Lung microvascular endothelial cell (primary cell): ENCODE results near the gene METTL9. TPM values are rescaled to one million over a fixed set of nuclear protein-coding genes. Genes with fewer than 3 reads are reported as not detected.
"Not testable (repeated sequence)": the region's sequence is repeated elsewhere in the genome, so short reads cannot be mapped to it uniquely, and the experiment has no call there.

Experiments used
- DNase-seq, 2 donors: peaks; one replicate each; pipeline versions ENCODE4 v3.0.0 to v3.0.0-alpha.2; 2010; ENCODE audit warnings: low read depth in 2 of 2
- total RNA-seq: library from RNA; depleted of rRNA; stranded (reverse); fragments of >200 nt; gene quantifications from 2 replicates; pipeline ENCODE4 v1.2.1, GENCODE V29; 2014

The METTL9 gene
- total RNA-seq, 1 donor from 2014 or later: 184 TPM

- not testable (repeated sequence) for DNase-seq
These were observed 36.3 kb downstream of the METTL9 start for GRCh38 chr16:21635694-21636093.

GRCh38 chr16:21637032-21637968 is 37.9 kb downstream of the METTL9 start:
- DNase-seq: no peak

DNA sequence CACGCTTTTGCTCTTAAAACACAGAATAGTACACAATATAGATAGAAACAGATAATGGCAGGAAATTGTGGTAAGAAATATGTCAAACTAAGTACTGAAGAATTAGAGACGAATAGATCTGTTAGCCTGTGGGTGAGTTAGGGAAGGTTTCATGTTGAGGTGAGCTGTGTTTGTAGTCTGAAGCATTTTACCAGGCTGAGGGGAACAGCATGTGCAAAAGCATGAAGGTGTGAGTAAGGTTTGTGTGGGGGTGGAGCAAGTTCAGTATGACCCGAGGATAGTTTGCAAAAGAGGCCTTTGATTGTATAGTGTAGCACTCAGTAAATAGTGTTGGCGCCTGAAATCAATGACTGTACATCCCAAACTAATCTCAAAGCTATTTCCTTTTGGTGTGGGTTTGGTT is 39.2 kb downstream of the METTL9 start:
- DNase-seq: peak in 1 of 2 donors; percentile 50

DNA sequence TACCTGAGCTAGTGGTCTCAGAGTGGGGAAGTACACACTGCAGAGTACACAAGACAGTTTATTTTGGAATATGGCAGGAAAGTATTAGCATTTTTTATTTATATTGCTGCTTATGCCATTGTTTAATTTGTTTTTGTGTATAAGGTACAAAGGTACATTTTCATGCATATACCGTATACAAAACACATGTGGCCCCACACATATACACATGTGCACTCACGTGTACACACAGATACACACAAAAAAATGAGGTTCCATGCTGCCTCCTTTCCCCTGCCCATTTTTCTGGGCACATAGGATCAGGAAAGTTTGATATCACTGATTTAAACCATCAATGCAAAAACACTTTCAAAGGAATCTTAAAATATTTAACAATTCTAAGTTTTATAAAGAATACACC is 40.1 kb downstream of the METTL9 start:
- no peak for DNase-seq

DNA sequence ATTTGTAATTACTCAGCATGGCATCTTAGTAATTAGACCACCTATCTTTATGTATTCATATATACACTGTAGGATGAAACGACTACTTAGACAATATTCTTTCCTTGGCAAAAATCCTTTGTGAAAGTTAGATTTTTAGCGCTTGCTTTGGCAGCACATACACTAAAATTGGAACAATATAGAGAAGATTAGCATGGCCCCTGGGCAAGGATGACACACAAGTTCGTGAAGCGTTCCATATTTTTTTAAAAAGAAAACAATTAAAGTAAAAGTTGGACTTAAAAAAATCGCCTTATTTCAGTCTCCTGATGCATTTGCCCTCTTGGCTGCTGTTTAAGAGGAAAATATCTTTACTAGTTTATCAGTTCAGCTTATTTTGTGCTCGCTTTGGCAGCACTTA is 42.5 kb downstream of the METTL9 start:
- no peak for DNase-seq

- no peak for DNase-seq
These were observed 43.5 kb downstream of the METTL9 start for GRCh38 chr16:21642861-21643260.

DNA sequence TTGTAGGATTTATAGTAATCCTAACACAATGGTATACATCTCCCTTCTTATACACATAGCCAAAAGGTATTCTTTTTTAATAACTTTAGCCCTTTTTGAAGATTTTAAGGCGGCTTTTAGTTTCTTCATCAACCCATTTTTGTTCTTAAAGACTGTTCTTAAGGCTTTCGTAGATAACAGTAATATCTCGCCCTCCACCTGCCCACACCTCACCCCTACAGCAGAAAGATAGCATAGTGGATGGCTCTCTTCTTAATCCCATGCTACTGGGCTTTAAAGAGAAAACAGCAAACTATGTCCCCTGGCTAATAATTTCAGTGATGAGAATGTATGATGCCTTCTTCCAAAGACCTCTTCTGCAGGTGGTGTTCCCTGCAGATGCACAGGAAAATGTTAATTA is 44.4 kb downstream of the METTL9 start:
- no peak for DNase-seq

DNA sequence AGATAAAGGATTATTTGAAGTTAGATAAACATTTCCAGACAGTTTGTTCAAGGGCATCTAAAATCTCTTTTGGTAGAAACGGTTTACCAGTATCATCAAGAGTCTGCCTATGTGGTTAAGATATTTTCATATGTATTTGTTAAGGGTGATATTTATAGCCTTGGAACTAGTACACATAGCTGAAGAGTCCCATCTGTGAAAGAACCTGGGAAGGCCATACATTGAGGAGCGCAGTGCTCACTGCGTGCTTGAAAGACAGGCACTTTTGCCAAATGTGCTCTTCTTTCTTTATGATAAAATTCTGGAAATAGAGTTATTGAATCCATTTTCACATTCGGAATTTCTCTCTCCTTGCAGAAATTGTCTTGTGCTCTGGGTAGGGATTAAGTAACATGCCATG is 45.3 kb downstream of the METTL9 start:
- no peak for DNase-seq

DNA sequence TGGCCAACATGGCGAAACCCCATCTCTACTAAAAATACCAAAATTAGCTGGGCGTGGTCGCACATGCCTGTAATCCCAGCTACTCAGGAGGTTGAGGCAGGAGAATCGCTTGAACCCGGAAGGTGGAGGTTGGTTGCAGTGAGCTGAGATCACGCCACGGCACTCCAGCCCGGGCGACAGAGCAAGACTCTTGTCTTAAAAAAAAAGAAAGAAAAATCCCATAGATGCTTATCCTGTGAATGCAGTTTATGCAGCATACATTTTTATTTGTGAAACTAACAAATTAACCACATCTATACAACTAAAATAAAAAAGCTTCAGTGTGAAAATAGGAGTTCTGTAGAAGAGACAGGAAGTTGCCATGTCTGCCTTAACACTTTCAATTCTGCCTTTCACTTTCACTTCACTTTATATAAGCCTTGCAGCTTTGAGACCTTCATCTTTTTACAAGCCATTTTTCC is 45.9 kb downstream of the METTL9 start:
- peak; percentile 60 to 63 for DNase-seq

DNA sequence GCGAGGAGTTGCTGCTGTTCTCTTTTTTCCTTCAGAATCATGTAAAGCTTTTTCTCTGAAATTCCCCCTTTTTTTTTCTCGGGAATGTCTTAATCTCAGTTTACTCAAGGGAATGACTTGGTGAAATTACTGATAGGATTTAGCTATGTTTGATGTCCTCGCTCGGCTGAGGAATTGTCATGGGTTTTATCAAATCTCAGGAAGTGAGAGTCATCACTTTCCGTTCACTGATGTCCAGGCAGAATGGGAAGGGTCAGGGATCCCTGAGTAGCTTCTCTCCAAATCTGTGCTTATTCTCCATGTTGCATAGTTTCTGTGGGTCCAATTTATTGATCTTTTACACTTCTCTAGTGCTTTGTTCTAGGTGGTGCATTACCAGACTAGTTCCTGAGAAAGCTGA is 46.7 kb downstream of the METTL9 start:
- DNase-seq: peak; percentile 70 to 81

GRCh38 chr16:21646721-21647561 is 47.6 kb downstream of the METTL9 start:
- no peak for DNase-seq

DNA sequence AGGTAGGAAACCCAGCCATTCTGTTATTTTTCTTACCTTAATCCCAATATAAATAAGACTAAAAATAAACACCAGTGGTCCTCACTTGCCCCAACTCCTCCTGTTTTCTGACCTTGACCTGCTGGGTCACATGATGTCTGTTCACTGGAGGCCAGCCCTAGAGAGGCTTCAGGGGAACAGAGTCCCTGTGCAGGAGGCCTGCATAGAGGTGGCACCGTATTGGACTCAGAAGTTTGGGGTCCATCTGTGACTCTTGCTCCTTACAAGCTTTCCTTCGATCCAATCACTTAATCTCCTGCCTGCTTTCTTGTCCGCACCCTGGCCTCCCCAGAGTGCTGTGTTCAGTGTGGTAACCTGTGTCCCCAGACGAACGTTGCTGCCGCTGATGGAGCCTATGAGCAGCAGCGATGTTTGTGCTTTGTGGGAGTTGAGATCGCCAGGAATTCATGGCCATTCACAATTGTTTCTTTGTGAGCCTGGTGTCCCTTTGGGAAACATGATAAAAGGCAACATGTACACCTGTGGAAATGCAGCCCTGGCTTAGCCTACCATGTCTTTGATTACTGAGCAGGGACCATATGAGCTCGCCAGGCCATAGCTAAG is 48.3 kb downstream of the METTL9 start:
- DNase-seq: no peak

DNA sequence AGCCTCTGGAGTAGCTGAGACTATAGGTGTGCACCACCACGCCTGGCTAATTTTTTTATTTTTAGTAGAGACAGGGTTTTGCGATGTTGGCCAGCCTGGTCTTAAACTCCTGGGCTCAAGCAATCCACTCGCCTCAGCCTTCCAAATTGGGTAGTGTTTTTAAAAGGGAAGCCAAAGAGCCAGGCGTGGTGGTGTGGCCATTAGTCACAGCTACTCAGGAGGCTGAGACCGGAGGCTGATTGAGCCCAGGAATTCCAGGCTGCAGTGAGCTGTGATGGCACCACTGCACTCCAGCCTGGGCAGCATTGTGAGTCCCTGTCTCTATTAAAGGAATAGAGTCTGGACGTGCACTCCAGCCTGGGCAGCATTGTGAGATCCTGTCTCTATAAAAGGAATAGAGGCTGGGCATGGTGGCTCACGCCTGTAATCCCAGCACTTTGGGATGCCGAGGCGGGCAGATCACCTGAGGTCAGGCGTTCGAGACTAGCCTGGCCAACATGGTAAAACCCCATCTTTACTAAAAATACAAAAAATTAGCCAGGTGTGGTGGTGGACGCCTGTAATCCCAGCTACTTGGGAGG is 50.5 kb downstream of the METTL9 start:
- DNase-seq: not testable (repeated sequence)

GRCh38 chr16:21650521-21650920 is 51.1 kb downstream of the METTL9 start:
- peak in 1 of 2 donors; percentile 23 for DNase-seq

- DNase-seq: no peak
These were observed 52.1 kb downstream of the METTL9 start for GRCh38 chr16:21651515-21651914.

GRCh38 chr16:21652453-21652852 is 53.1 kb downstream of the METTL9 start, which contains the start of gene IGSF6:
TSS of gene IGSF6 (minus strand) at chr16:21652608. CDS start at chr16:21652598, 10 bp downstream.
- no peak for DNase-seq

DNA sequence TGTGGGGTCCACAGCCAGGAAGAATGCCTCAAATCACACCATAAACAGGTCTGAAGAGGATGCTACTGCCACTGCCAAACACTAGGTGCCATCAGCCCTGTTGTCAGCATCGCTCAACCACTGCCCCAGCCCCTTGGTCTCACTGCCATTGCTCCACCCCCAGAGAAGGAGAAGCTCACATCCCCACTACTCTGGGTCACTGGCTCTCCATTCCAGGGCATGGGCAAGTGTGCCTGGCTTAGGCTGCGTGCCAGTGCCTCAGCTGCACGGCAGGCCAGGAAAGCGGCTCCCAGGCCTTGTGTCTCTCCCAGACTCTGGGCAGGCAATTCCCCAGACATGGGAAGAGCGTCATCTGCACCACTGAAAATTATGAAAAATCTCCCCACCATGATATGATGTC is 54.2 kb downstream of the METTL9 start:
- no peak for DNase-seq

- peak in 1 of 2 donors; percentile 23 for DNase-seq
These were observed 55.1 kb downstream of the METTL9 start for GRCh38 chr16:21654466-21654865.

- no peak for DNase-seq
These were observed 55.5 kb downstream of the METTL9 start for GRCh38 chr16:21654881-21655280.

DNA sequence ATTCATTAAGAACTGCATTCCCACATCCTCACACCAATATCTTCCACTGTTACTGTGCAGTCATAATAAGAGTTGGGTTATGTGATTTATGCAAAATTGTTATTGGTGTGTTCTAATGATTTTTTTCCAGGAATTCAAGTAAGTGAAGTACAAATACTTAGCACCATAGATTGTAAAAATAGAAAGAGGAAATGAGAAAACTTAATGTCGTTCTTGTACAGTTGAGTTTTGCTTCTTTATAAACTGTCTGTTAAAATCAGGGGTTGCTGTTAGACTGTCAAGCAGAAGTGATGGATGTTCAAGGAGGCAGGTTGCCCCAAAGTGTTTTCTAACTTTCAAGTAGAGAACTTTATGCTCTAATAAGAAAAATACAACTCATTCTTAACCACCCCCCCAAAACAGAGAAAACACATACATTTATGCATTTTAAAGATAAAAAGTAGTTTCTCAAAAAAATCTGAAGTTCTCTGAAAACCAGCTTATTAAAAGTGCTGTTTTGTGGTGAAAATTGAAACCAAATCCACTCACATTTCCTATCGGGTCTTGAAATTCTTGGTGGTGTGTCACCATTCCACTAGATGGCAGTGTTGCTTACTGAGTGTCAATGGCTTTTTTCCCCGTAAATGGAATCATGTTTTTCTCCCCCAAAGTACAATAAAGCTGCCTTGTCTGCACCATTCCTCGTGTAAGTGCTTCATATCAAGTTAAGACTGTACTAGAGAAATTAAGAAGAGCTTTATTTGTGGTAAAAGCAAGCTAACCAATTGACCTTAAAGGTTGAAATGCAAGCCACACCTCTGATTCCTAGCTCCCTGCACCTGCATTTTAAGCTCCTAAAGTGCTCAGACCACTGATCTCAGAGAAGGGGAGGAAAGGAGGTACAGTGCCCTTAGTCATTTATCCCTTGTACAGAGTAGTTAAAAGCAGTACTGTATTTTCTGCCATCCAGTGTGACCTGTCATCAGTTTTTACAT is 57.7 kb downstream of the METTL9 start:
- DNase-seq: peak; percentile 75 to 76
